Testis (tissue), 3 donors: ENCODE measurements around the gene IMPG2. TPM values are rescaled to one million over a fixed set of nuclear protein-coding genes. Genes with fewer than 3 reads are reported as not detected.
A peak's percentile ranks its signal among the peaks of the same experiment; 100 is the strongest.

Source experiments
- DNase-seq: peaks from one replicate; pipeline ENCODE4 v3.0.0-alpha.2; 2019
- H3K27ac ChIP-seq, 2 donors: fragments of 200-600 bp; sonication (generic); one replicate each; pipeline ENCODE4 v1.5.1; 2019
- H3K27me3 ChIP-seq: fragments of 200-600 bp; sonication (generic); one replicate; pipeline ENCODE4 v1.5.1; 2019
- H3K36me3 ChIP-seq: fragments of 200-600 bp; sonication (generic); one replicate; pipeline ENCODE4 v1.5.1; 2017; ENCODE audit warnings: low read depth; ENCODE audit errors: missing control alignments
- H3K4me1 ChIP-seq: fragments of 200-600 bp; sonication (generic); one replicate; pipeline ENCODE4 v1.5.1; 2019
- H3K4me3 ChIP-seq, 2 donors: fragments of 200-600 bp; sonication (generic); one replicate each; pipeline ENCODE4 v1.5.1; 2017 to 2019
- H3K9me3 ChIP-seq: fragments of 200-600 bp; sonication (generic); one replicate; pipeline ENCODE4 v1.5.1; 2017
- POLR2A ChIP-seq: fragments of 450-650 bp; IDR thresholded peaks from one replicate; pipeline ENCODE4 v1.6.1; 2017; ENCODE audit warnings: antibody characterized with exemption, mild to moderate bottlenecking, moderate library complexity
- WGBS, 2 donors: methylation state at CpG; one replicate each; pipeline ENCODE4 v1.1.5; 2018; 5-methylcytosine and 5-hydroxymethylcytosine counted together
- intact Hi-C: fragments of 100-400 bp; cut with DNase I; formaldehyde crosslinking; loops from one replicate; pipeline ENCODE4 v1.15.1; 2023; ENCODE audit warnings: low total_unique reads
- polyA plus RNA-seq: library from polyadenylated mRNA; stranded (reverse); fragments of 350-450 nt; fragmentation: Illumina TruSeq; extraction: RNeasy Lipid Tissue Mini Kit (QIAGEN cat#74804); gene quantifications from one replicate; pipeline ENCODE4 v1.2.3, GENCODE V29; 2014; ENCODE audit warnings: low read depth, low replicate concordance; ENCODE audit not compliant: insufficient read depth
- total RNA-seq, 2 donors: library from RNA; depleted of rRNA; stranded (reverse); fragments of >200 nt; gene quantifications; one replicate each; pipeline ENCODE4 v1.2.3, GENCODE V29; 2016
- TF ChIP-seq, protein P1 (sequence below), 3 experiments: fragments of 450-650 bp in 2 of 3; fragments of 200-600 bp in 1 of 3; sonication (generic) in 1 of 3; IDR thresholded peaks; one replicate each; pipeline ENCODE4 v1.5.1; 2016 to 2019; ENCODE audit warnings: antibody characterized with exemption in 3 of 3, mild to moderate bottlenecking in 2 of 3, moderate library complexity in 1 of 3

IMPG2 gene
- total and polyA plus RNA-seq, 3 donors from 2014 or later: 0.39 to 0.53 (median 0.50) TPM

DNA sequence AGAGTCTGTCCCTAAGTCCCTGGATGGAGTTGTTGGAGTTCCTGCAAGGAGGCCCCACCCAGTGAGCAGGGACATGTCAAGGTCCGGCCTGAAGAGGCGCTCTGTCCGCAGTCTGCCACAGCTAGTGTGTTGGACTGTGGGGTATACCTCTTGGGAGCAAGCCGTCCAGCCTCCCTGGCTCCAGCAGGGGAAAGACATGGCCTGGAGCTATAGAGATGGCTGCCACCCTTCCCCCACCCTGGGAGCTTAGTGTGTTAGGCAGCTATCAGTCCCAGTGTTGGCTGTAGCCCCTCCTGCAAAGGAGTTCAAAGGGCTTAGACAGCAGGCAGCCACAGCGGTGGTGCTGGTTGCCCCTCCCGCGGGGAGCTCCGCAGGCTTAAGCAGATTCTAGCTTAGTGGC, 20.3 kb downstream of the IMPG2 start:
- intact Hi-C loops: no loop called here
- WGBS, 2 donors: 52 to 89% methylated on average over 3 to 8 of the region's 8 CpGs
- Histone ChIP-seq H3K27me3 (no peaks in the 10 kb centered on the region), H3K4me1 (no peaks in the 10 kb centered on the region), H3K4me3 (no peak overlapping the region), H3K36me3 (no peaks in the 10 kb centered on the region), H3K9me3 (no peaks in the 10 kb centered on the region), H3K27ac (no peak overlapping the region)
- TF ChIP-seq POLR2A: no peak
- TF ChIP-seq, protein P1, sequence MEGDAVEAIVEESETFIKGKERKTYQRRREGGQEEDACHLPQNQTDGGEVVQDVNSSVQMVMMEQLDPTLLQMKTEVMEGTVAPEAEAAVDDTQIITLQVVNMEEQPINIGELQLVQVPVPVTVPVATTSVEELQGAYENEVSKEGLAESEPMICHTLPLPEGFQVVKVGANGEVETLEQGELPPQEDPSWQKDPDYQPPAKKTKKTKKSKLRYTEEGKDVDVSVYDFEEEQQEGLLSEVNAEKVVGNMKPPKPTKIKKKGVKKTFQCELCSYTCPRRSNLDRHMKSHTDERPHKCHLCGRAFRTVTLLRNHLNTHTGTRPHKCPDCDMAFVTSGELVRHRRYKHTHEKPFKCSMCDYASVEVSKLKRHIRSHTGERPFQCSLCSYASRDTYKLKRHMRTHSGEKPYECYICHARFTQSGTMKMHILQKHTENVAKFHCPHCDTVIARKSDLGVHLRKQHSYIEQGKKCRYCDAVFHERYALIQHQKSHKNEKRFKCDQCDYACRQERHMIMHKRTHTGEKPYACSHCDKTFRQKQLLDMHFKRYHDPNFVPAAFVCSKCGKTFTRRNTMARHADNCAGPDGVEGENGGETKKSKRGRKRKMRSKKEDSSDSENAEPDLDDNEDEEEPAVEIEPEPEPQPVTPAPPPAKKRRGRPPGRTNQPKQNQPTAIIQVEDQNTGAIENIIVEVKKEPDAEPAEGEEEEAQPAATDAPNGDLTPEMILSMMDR (IDR thresholded peaks at IDR 0.05): no peak
- DNase-seq: no peak

DNA sequence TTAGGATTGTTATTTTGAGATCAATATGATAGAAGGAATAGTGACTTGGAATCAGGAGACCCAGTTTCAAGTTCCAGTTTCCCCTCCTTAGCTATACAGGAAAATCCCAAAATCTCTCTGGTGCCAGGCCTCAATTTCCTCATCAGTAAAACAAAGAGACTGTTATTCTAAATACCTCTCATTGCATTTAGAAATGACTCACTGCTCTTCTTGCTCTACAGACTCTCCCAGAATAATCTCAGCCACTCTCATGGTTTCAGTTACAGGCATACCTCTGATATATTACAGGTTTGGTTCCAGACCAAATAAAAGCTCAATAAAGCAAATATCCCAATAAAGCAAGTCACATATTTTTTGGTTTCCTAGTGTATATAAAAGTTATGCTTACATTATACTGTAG, 28.3 kb downstream of the IMPG2 start:
- intact Hi-C loops: no loop called here
- DNase-seq: no peak
- Histone ChIP-seq H3K4me1 (no peaks in the 10 kb centered on the region), H3K27ac (no peak overlapping the region), H3K9me3 (no peaks in the 10 kb centered on the region), H3K36me3 (no peaks in the 10 kb centered on the region), H3K4me3 (no peak overlapping the region), H3K27me3 (no peaks in the 10 kb centered on the region)
- no peak for TF ChIP-seq POLR2A
- TF ChIP-seq, protein P1 (IDR thresholded peaks at IDR 0.05): no peak

DNA sequence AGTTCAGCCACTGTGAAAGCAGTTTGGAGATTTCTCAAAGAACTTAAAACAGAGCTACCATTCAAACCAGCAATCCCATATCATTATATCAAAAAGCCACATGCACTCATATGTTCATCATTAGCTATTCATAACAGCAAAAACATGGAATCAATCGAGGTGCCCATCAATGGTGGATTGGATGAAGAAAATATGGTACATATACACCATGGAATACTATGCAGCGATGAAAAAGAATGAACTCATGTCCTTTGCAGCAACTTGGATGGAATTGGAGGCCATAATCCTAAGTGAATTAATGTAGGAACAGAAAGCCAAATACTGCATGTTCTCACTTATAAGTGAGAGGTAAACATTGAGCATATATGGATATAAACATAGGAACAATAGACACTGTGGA, 32.1 kb downstream of the IMPG2 start:
- Histone ChIP-seq H3K27ac (no peak overlapping the region), H3K27me3 (no peaks in the 10 kb centered on the region), H3K9me3 (no peaks in the 10 kb centered on the region), H3K36me3 (no peaks in the 10 kb centered on the region), H3K4me1 (no peaks in the 10 kb centered on the region), H3K4me3 (no peak overlapping the region)
- DNase-seq: no peak
- TF ChIP-seq, protein P1 (IDR thresholded peaks at IDR 0.05): no peak
- no peak for TF ChIP-seq POLR2A
- intact Hi-C loops: no loop called here
- 82 to 95% methylated on average over 2 of the region's 2 CpGs for WGBS, 2 donors

DNA sequence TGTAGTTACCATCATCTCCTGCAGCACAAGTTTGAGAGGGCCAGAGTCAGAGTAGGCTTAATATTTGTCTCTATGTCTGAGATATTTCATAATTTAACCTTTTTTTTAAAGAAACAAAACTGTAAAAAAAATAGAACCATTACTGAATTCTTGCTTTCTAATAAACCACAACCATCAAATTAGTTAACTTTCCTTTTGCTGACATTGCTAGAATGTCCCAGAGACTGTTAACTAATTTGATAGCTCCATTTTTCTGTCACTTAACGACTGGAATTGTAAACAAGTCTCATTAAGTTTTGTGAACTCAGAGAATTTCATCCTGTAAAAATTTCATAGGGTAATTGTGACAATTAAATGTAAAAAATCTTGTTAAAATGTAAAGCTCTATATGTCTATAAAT, 35.6 kb downstream of the IMPG2 start:
- Histone ChIP-seq H3K4me3 (no peak overlapping the region), H3K9me3 (no peaks in the 10 kb centered on the region), H3K36me3 (no peaks in the 10 kb centered on the region), H3K4me1 (no peaks in the 10 kb centered on the region), H3K27ac (no peak overlapping the region), H3K27me3 (no peaks in the 10 kb centered on the region)
- no peak for TF ChIP-seq POLR2A
- TF ChIP-seq, protein P1 (IDR thresholded peaks at IDR 0.05): no peak
- 71 to 79% methylated on average over 1 of the region's 1 CpG for WGBS, 2 donors
- DNase-seq: no peak
- intact Hi-C loops: no loop called here

DNA sequence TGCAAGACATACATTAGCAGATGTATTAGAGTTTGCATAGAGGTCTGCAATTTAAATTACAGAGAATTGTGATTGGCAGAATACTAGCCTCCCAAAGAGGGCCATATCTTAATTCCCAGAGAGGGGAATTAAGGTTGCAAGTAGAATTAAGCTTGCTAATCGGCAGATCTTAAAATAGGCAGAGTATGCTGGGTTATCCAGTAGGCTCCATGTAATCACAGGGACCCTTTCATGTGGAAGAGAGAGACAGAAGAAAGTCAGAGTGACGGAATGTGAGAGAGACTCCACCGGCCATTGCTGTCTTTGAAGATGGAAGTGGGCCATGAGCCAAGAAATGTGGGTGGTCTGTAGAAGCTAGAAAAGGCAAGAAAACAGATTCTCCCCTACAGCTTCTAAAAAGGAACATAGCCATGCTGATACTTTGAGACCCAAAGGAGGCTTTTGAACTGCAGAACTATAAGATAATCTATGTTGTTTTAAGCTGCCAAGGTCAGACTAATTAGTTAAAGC, 38.8 kb downstream of the IMPG2 start:
- no peak for TF ChIP-seq POLR2A
- TF ChIP-seq, protein P1 (IDR thresholded peaks at IDR 0.05): no peak
- Histone ChIP-seq H3K27me3 (no peaks in the 10 kb centered on the region), H3K27ac (no peak overlapping the region), H3K4me1 (no peaks in the 10 kb centered on the region), H3K9me3 (no peaks in the 10 kb centered on the region), H3K4me3 (no peak overlapping the region), H3K36me3 (no peaks in the 10 kb centered on the region)
- WGBS, 2 donors: 27 to 34% methylated on average over 3 of the region's 3 CpGs
- peak; percentile 24 for DNase-seq
- intact Hi-C loops: no loop called here
